Neuronal stem cell (in vitro differentiated cells): ENCODE data around the gene SEMA6D.

Experiments
- DNase-seq: peaks from one replicate; pipeline ENCODE4 v3.0.0-alpha.2; 2013; ENCODE audit warnings: low spot score
- H2AFZ ChIP-seq: one replicate; pipeline ENCODE4 v1.6.1; 2013; ENCODE audit warnings: mild to moderate bottlenecking, low read length, inconsistent platforms
- H2AK5ac ChIP-seq: 2 replicates; pipeline ENCODE4 v1.6.1; 2013; ENCODE audit warnings: low read depth, mild to moderate bottlenecking, inconsistent platforms, low read length, moderate library complexity, mixed read lengths
- H2BK120ac ChIP-seq: 2 replicates; pipeline ENCODE4 v1.6.1; 2013; ENCODE audit warnings: low read depth, mild to moderate bottlenecking, inconsistent platforms, low read length, moderate library complexity, mixed read lengths
- H2BK12ac ChIP-seq: one replicate; pipeline ENCODE4 v1.6.1; 2013; ENCODE audit warnings: low read length, inconsistent platforms
- H2BK15ac ChIP-seq: 2 replicates; pipeline ENCODE4 v1.6.1; 2013; ENCODE audit warnings: mild to moderate bottlenecking, low read length, inconsistent platforms, mixed read lengths
- H2BK5ac ChIP-seq: one replicate; pipeline ENCODE4 v1.6.1; 2013; ENCODE audit warnings: inconsistent platforms, mild to moderate bottlenecking, low read length, moderate library complexity
- H3K14ac ChIP-seq: one replicate; pipeline ENCODE4 v1.6.1; 2013; ENCODE audit warnings: low read length, inconsistent platforms
- H3K18ac ChIP-seq: 2 replicates; pipeline ENCODE4 v1.6.1; 2013; ENCODE audit warnings: low read length, inconsistent platforms
- H3K23ac ChIP-seq: 2 replicates; pipeline ENCODE4 v1.6.1; 2013; ENCODE audit warnings: low read depth, mild to moderate bottlenecking, mixed read lengths, low read length, inconsistent platforms; ENCODE audit not compliant: poor library complexity
- H3K27ac ChIP-seq: replicated peaks from 3 replicates; pipeline ENCODE4 v1.5.1; 2013; ENCODE audit warnings: low read length, inconsistent platforms
- H3K27me3 ChIP-seq, 3 experiments: 2 replicates each; pipeline ENCODE4 v1.6.1; 2013; ENCODE audit warnings: low read length in 3 of 3, mild to moderate bottlenecking in 2 of 3, inconsistent platforms in 1 of 3, low read depth in 1 of 3, mixed read lengths in 1 of 3, moderate library complexity in 1 of 3; ENCODE audit not compliant: control insufficient read depth in 3 of 3, insufficient read depth in 3 of 3
- H3K36me3 ChIP-seq, 2 donors: replicated peaks in 1 of 2; 2 replicates each; pipeline ENCODE4 v1.6.1; 2013; ENCODE audit warnings: low read length in 2 of 2; ENCODE audit not compliant: control insufficient read depth in 2 of 2, insufficient read depth in 2 of 2
- H3K4ac ChIP-seq: 2 replicates; pipeline ENCODE4 v1.6.1; 2013; ENCODE audit warnings: inconsistent platforms, mild to moderate bottlenecking, low read length, moderate library complexity
- H3K4me1 ChIP-seq, 2 donors: 1 replicate in 1 of 2; 2 replicates in 1 of 2; pipeline ENCODE4 v1.6.1; 2013; ENCODE audit warnings: low read length in 2 of 2, low read depth in 1 of 2; ENCODE audit not compliant: control insufficient read depth in 2 of 2, insufficient read depth in 1 of 2
- H3K4me2 ChIP-seq: one replicate; pipeline ENCODE4 v1.6.1; 2013; ENCODE audit warnings: mild to moderate bottlenecking, low read length, inconsistent platforms; ENCODE audit not compliant: insufficient read depth, poor library complexity, severe bottlenecking
- H3K4me3 ChIP-seq, 2 donors: 2 replicates each; pipeline ENCODE4 v1.5.1; 2013; ENCODE audit warnings: low read length in 2 of 2, mild to moderate bottlenecking in 2 of 2, inconsistent platforms in 1 of 2, moderate library complexity in 1 of 2
- H3K79me1 ChIP-seq: one replicate; pipeline ENCODE4 v1.6.1; 2013; ENCODE audit warnings: low read depth, mild to moderate bottlenecking, inconsistent platforms, low read length, moderate library complexity
- H3K9ac ChIP-seq: one replicate; pipeline ENCODE4 v1.6.1; 2013; ENCODE audit warnings: mild to moderate bottlenecking, low read depth, low read length, inconsistent platforms; ENCODE audit not compliant: poor library complexity
- H3K9me3 ChIP-seq, 2 donors: replicated peaks in 1 of 2; 2 replicates each; pipeline versions ENCODE3 to v1.6.1; 2013; ENCODE audit warnings: low read length in 2 of 2, mild to moderate bottlenecking in 2 of 2, inconsistent platforms in 1 of 2, low read depth in 1 of 2, mixed read lengths in 1 of 2, moderate library complexity in 1 of 2; ENCODE audit not compliant: control insufficient read depth in 2 of 2, insufficient read depth in 1 of 2
- H4K8ac ChIP-seq: one replicate; pipeline ENCODE4 v1.6.1; 2013; ENCODE audit warnings: low read depth, mild to moderate bottlenecking, inconsistent platforms, low read length, moderate library complexity
- H4K91ac ChIP-seq: one replicate; pipeline ENCODE4 v1.6.1; 2013; ENCODE audit warnings: low read length, low read depth, mild to moderate bottlenecking, inconsistent platforms; ENCODE audit not compliant: poor library complexity
- WGBS, 2 donors: extraction: QIAGEN DNeasy Blood & Tissue Kit; methylation state at CpG; one replicate each; pipeline ENCODE4 v1.1.7; 2013; ENCODE audit warnings: missing lambda C conversion rate in 2 of 2, mixed read lengths in 1 of 2; ENCODE audit not compliant: insufficient read length in 2 of 2, insufficient replicate concordance in 1 of 2; ENCODE audit errors: extremely low coverage in 2 of 2; 5-methylcytosine and 5-hydroxymethylcytosine counted together

Gene SEMA6D

DNA sequence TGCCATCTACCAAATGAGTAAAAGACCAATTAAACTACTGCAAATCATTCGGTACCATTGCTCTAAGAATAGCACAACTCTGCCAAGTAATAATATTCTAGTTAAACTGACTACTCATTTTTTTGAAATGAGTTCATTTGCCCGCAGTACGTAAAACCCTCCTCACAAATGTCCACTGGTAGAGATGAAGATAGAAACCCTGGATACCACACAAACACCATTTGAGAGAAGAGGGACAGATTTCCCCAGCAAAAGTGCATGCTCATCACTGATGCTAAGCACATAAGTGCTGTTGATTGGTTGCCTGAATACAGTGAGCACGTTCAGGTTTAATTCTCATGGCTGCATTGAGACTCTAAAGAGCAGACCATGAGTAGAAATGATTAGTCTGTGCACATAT, 34.6 kb upstream of the SEMA6D start:
- Histone ChIP-seq H3K27ac (no peak overlapping the region), H4K91ac (no peak overlapping the region), H2BK120ac (no peak overlapping the region), H4K8ac (no peak overlapping the region), H2BK5ac (no peak overlapping the region), H3K14ac (no peak overlapping the region), H2AFZ (no peak overlapping the region), H3K9me3 (no peaks in the 10 kb centered on the region), H3K4me2 (no peak overlapping the region), H3K36me3 (no peaks in the 10 kb centered on the region), H2BK12ac (no peak overlapping the region), H3K4me3 (no peak overlapping the region), H3K23ac (no peak overlapping the region), H2AK5ac (no peak overlapping the region), H3K27me3 (no peaks in the 10 kb centered on the region), H3K79me1 (no peaks in the 10 kb centered on the region), H3K4ac (no peak overlapping the region), H3K9ac (no peak overlapping the region), H2BK15ac (no peak overlapping the region), H3K4me1 (peaks cover 0 to 1% of the 10 kb centered on the region in 2 donors), H3K18ac (no peak overlapping the region)
- DNase-seq = no peak
- WGBS, 2 donors = no CpG with 5 or more reads among the region's 4 CpGs

DNA sequence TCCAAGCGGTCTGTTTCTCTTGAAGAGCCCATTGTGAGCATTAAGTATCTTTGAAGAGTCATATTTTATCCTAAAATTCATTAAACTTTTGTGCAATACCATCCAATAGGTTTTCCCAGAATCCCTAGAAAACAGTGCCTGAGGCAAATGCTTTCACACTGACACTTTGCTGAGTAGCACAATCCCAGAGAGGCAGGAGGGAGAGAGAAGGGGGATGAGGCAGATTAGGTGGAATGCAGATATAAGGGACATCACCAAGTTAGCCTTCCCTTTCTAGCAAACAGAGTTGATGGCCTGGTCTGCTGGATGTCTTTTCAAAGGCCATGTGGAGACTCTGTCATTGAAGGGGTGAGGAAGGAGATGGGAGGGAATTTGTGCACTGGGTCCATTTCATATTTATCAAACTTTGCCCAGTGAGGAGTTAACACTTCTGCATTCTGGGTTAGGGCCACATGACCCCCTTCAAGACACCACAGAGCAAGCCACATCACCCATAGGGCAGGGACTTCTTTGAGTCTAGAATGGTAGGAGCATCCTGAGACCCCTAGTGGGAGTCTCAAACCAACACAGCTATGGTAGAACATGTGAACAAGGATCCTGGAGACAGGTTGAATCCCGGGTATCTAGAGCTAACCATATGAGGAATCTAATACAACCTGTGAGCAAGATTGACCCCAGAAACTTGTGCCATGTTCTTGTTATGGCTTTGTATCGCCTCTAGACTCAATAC, 32.0 kb upstream of the SEMA6D start:
- Histone ChIP-seq H3K9me3 (no peaks in the 10 kb centered on the region), H3K18ac (no peak overlapping the region), H3K79me1 (no peaks in the 10 kb centered on the region), H3K27ac (no peak overlapping the region), H4K91ac (no peak overlapping the region), H2BK120ac (no peak overlapping the region), H3K4me1 (no peaks in the 10 kb centered on the region), H3K9ac (no peak overlapping the region), H2BK12ac (no peak overlapping the region), H2AK5ac (no peak overlapping the region), H2AFZ (no peak overlapping the region), H3K14ac (no peak overlapping the region), H2BK5ac (no peak overlapping the region), H3K4ac (no peak overlapping the region), H3K4me2 (no peak overlapping the region), H4K8ac (no peak overlapping the region), H3K4me3 (no peak overlapping the region), H3K23ac (no peak overlapping the region), H2BK15ac (no peak overlapping the region), H3K36me3 (no peaks in the 10 kb centered on the region), H3K27me3 (no peaks in the 10 kb centered on the region)
- no peak for DNase-seq
- WGBS, 2 donors = no CpG with 5 or more reads among the region's 3 CpGs

DNA sequence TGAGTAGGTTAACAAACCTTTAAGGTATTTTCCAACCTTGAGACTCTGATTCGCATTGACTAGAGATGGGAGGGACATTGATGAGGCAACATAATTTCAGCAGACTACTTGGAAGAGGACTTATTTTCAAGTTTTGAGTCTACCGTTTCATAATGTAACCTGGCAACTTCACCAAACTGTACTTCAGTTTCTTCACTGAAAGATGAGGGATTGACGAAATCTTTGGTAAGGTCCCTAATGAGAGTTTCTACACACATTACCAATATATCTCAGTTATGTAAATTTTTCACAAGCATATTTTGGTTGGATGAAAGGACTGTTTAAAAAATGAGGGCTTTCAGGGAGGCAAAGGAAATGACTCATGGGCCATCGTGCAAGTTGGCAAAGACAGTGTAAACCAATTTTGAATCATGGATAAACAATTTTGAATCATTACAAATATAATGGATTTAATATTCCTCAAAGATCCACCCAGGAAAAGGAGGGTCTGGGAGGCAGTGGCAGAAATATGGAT, 28.7 kb upstream of the SEMA6D start:
- H2AK5ac ChIP-seq = no peak overlapping the region
- H2AFZ ChIP-seq = no peak overlapping the region
- H2BK15ac ChIP-seq = no peak overlapping the region
- no peaks in the 10 kb centered on the region for H3K27me3 ChIP-seq
- H2BK5ac ChIP-seq = no peak overlapping the region
- H3K4me3 ChIP-seq = no peak overlapping the region
- no CpG with 5 or more reads among the region's 4 CpGs for WGBS, 2 donors
- H2BK120ac ChIP-seq = no peak overlapping the region
- DNase-seq = no peak
- H3K14ac ChIP-seq = no peak overlapping the region
- no peak overlapping the region for H3K27ac ChIP-seq
- H4K91ac ChIP-seq = no peak overlapping the region
- H3K9ac ChIP-seq = no peak overlapping the region
- H3K4me1 ChIP-seq = no peaks in the 10 kb centered on the region
- H3K4ac ChIP-seq = no peak overlapping the region
- H3K23ac ChIP-seq = no peak overlapping the region
- H3K79me1 ChIP-seq = no peaks in the 10 kb centered on the region
- H3K36me3 ChIP-seq = no peaks in the 10 kb centered on the region
- no peak overlapping the region for H3K18ac ChIP-seq
- no peak overlapping the region for H4K8ac ChIP-seq
- H2BK12ac ChIP-seq = no peak overlapping the region
- no peak overlapping the region for H3K4me2 ChIP-seq
- H3K9me3 ChIP-seq = no peaks in the 10 kb centered on the region

DNA sequence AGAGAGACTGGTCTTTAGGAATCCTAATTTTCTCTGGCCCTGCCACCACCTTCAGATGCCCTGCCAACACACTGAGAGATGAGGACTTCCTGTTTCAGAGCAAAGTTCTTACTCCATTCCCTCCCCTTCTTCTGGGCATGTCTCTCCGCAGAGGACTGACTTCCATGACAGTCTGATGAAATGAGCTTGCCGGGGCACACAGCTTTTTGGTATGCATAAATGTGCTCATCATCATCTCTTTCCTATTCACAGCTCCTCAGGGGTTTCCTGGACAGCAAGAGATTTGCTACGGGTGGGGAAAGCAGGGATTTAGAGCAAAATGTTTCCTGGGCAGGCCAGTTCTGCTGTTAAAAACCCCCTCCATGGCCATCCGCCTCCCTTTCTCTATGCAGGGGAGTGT, 27.6 kb upstream of the SEMA6D start:
- Histone ChIP-seq H2BK12ac (no peak overlapping the region), H3K9me3 (no peaks in the 10 kb centered on the region), H3K14ac (no peak overlapping the region), H2AFZ (peak overlapping the region; percentile 38), H3K27me3 (no peaks in the 10 kb centered on the region), H4K8ac (no peak overlapping the region), H3K4me3 (no peak overlapping the region), H2BK15ac (no peak overlapping the region), H4K91ac (no peak overlapping the region), H3K9ac (no peak overlapping the region), H2BK5ac (no peak overlapping the region), H3K27ac (no peak overlapping the region), H3K79me1 (no peaks in the 10 kb centered on the region), H3K4ac (no peak overlapping the region), H2AK5ac (no peak overlapping the region), H3K4me2 (no peak overlapping the region), H3K18ac (no peak overlapping the region), H3K36me3 (no peaks in the 10 kb centered on the region), H3K23ac (no peak overlapping the region), H3K4me1 (no peaks in the 10 kb centered on the region), H2BK120ac (no peak overlapping the region)
- no peak for DNase-seq
- no CpG with 5 or more reads among the region's 4 CpGs for WGBS, 2 donors
